Activated CD4-positive, alpha-beta T cell treated with anti-CD3 and anti-CD28 coated beads, Interleukin-2, amount 10 ng/mL, durations not matched to agents 24 days and 14 days (primary cell): ENCODE measurements around the gene MZT2B. TPM values are rescaled to one million over a fixed set of nuclear protein-coding genes. Genes with fewer than 3 reads are reported as not detected.
"Not testable (repeated sequence)": the region's sequence is repeated elsewhere in the genome, so short reads cannot be mapped to it uniquely, and the experiment has no call there.

ENCODE experiments used
- DNase-seq: peaks from one replicate; pipeline ENCODE4 v3.0.0; 2022
- H3K27ac Mint-ChIP-seq: one replicate; pipeline ENCODE4 v1.8.0; 2022; ENCODE audit warnings: mild to moderate bottlenecking, mixed read lengths
- H3K27me3 Mint-ChIP-seq: one replicate; pipeline ENCODE4 v1.8.0; 2022; ENCODE audit warnings: mixed read lengths
- H3K36me3 Mint-ChIP-seq: one replicate; pipeline ENCODE4 v1.8.0; 2022; ENCODE audit warnings: low read depth, mild to moderate bottlenecking, mixed read lengths
- H3K4me1 Mint-ChIP-seq: one replicate; pipeline ENCODE4 v1.8.0; 2021; ENCODE audit warnings: mixed read lengths
- H3K4me3 Mint-ChIP-seq: one replicate; pipeline ENCODE4 v1.8.0; 2022; ENCODE audit warnings: mild to moderate bottlenecking, moderate library complexity, mixed read lengths
- H3K9me3 Mint-ChIP-seq: one replicate; pipeline ENCODE4 v1.8.0; 2021; ENCODE audit warnings: mixed read lengths
- intact Hi-C: fragments of 100-400 bp; cut with micrococcal nuclease; formaldehyde crosslinking; loops from one replicate; pipeline ENCODE4 v1.15.1; 2023
- total RNA-seq: library from RNA; stranded (reverse); gene quantifications from 2 replicates; pipeline ENCODE4 v1.2.3, GENCODE V29; 2022

The MZT2B gene
- total RNA-seq, 1 donor from 2014 or later, result 329 TPM

DNA sequence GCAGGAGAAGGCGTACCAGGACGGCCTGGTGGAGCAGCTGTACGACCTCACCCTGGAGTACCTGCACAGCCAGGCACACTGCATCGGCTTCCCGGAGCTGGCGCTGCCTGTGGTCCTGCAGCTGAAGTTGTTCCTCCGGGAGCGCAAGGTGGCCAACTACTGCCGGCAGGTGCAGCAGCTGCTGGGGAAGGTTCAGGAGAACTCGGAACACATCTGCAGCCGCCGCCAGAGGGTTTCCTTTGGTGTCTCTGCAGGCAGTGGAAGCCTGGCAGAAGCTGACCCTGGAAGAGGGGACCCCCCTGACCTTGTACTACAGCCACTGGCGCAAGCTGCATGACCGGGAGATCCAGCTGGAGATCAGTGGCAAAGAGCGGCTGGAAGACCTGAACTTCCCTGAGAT lies 48.8 kb downstream of the MZT2B start:
- H3K36me3 Mint-ChIP-seq, H3K9me3 Mint-ChIP-seq, H3K4me1 Mint-ChIP-seq, H3K4me3 Mint-ChIP-seq, H3K27ac Mint-ChIP-seq, DNase-seq, H3K27me3 Mint-ChIP-seq, intact Hi-C loops: not testable (repeated sequence)

DNA sequence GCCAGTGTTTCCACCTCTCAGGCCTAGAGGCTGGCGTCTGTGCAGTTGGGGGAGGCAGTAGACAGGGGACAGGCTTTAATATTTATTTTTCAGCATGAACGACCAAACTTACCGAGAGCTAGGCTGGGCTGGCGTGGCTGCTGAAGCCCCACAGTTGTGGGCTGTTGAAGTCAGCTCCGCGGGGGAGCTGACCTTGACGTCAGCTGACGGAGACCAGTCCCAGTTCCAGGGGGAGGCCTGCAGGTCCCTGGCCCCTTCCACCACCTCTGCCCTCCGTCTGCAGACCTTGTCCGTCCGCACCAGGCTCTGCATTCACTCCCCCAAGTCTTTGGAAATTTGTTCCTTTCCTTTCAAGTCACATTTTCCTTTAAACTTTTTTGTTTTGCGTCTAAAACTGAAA lies 49.6 kb downstream of the MZT2B start:
- Mint-ChIP-seq H3K36me3 (no peaks in the 10 kb centered on the region), H3K27ac (no peak overlapping the region), H3K9me3 (no peaks in the 10 kb centered on the region), H3K4me3 (no peak overlapping the region), H3K4me1 (no peaks in the 10 kb centered on the region), H3K27me3 (peaks cover 8% of the 10 kb centered on the region)
- DNase-seq, result no peak
- intact Hi-C loops, result no loop called here

GRCh38 chr2:130233066-130233465 lies 51.0 kb downstream of the MZT2B start:
- not testable (repeated sequence) for DNase-seq, H3K27ac Mint-ChIP-seq, H3K27me3 Mint-ChIP-seq

DNA sequence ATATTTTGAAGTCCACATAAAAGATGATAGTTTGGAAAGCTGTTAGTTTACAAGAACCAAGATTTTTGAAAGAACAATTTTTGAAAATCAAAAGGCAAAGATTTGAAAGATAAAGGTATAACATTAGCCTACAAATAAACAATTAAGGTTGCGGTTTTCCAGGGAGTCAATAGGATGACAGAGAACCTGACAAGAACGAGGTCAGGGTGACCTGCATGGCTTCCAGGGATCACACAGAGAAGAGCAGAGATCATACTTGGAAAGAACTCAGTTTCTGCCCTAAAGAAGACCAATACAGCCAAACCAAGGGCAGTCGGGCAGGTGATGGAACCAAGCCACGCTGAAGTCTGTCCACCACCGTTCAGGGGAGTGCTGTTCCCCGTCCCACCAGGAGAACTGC lies 57.5 kb downstream of the MZT2B start:
- not testable (repeated sequence) for H3K9me3 Mint-ChIP-seq

More at GRCh38 chr2:130233066-130233465, 51.0 kb downstream of the MZT2B start:
- H3K4me1 Mint-ChIP-seq, H3K36me3 Mint-ChIP-seq, H3K9me3 Mint-ChIP-seq, H3K4me3 Mint-ChIP-seq, intact Hi-C loops: not testable (repeated sequence)

More for the DNA sequence above, 57.5 kb downstream of the MZT2B start:
- H3K27me3 Mint-ChIP-seq, H3K27ac Mint-ChIP-seq, H3K4me1 Mint-ChIP-seq, DNase-seq, intact Hi-C loops, H3K4me3 Mint-ChIP-seq, H3K36me3 Mint-ChIP-seq: not testable (repeated sequence)

Other genes starting within 250 kb of the MZT2B start
- gene RAB6C, start 202.6 kb upstream of the MZT2B start, total RNA-seq, result not detected in 2 replicates
- gene POTEF, start 53.0 kb upstream of the MZT2B start, total RNA-seq, result not detected in 2 replicates
- gene CCDC74B, start 37.1 kb upstream of the MZT2B start, total RNA-seq, result 1.2 and 1.4 TPM in 2 replicates
- 86.0 and 91.1 TPM in 2 replicates for gene SMPD4, start 660 bp upstream of the MZT2B start, total RNA-seq
- not detected in 2 replicates for gene TUBA3E, start 16.2 kb downstream of the MZT2B start, total RNA-seq
- gene IMP4, start 160.6 kb downstream of the MZT2B start, total RNA-seq, result 177 and 178 TPM in 2 replicates
- 61.7 and 61.9 TPM in 2 replicates for gene PTPN18, start 173.8 kb downstream of the MZT2B start, total RNA-seq